T-helper 2 cell (primary cell): ENCODE data around the gene FOS.

Experiments
- DNase-seq, 5 experiments: peaks; one replicate each; pipeline versions ENCODE4 v3.0.0 to v3.0.0-alpha.2; 2012 to 2022

The FOS gene

GRCh38 chr14:75277815-75278421, 710 bp upstream of the FOS start:
- DNase-seq: no peak

GRCh38 chr14:75279153-75279762, 630 bp downstream of the FOS start:
- peak in 4 of 5 experiments; percentile 23 to 71 (median 52) for DNase-seq

GRCh38 chr14:75279763-75280290, 1.2 kb downstream of the FOS start:
- DNase-seq: peak in 2 of 5 experiments; percentile 24 to 30

DNA sequence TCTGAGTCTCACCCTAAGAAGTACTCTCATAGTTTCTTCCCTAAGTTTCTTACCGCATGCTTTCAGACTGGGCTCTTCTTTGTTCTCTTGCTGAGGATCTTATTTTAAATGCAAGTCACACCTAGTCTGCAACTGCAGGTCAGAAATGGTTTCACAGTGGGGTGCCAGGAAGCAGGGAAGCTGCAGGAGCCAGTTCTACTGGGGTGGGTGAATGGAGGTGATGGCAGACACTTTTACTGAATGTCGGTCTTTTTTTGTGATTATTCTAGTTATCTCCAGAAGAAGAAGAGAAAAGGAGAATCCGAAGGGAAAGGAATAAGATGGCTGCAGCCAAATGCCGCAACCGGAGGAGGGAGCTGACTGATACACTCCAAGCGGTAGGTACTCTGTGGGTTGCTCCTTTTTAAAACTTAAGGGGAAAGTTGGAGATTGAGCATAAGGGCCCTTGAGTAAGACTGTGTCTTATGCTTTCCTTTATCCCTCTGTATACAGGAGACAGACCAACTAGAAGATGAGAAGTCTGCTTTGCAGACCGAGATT, 1.7 kb downstream of the FOS start:
- no peak for DNase-seq

DNA sequence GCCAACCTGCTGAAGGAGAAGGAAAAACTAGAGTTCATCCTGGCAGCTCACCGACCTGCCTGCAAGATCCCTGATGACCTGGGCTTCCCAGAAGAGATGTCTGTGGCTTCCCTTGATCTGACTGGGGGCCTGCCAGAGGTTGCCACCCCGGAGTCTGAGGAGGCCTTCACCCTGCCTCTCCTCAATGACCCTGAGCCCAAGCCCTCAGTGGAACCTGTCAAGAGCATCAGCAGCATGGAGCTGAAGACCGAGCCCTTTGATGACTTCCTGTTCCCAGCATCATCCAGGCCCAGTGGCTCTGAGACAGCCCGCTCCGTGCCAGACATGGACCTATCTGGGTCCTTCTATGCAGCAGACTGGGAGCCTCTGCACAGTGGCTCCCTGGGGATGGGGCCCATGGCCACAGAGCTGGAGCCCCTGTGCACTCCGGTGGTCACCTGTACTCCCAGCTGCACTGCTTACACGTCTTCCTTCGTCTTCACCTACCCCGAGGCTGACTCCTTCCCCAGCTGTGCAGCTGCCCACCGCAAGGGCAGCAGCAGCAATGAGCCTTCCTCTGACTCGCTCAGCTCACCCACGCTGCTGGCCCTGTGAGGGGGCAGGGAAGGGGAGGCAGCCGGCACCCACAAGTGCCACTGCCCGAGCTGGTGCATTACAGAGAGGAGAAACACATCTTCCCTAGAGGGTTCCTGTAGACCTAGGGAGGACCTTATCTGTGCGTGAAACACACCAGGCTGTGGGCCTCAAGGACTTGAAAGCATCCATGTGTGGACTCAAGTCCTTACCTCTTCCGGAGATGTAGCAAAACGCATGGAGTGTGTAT, 2.4 kb downstream of the FOS start:
- DNase-seq: peak in 2 of 5 experiments; percentile 40 to 55

- no peak for DNase-seq
Observed at GRCh38 chr14:75281654-75282019, 3.0 kb downstream of the FOS start.

DNA sequence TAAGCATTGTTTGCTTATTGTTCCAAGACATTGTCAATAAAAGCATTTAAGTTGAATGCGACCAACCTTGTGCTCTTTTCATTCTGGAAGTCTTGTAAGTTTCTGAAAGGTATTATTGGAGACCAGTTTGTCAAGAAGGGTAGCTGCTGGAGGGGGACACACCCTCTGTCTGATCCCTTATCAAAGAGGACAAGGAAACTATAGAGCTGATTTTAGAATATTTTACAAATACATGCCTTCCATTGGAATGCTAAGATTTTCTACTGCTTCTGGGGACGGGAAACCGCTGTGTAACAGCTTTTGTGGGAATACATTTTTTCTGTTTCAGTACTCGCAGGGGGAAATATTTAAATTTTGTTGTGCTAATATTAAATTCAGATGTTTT, 3.5 kb downstream of the FOS start:
- peak in 1 of 5 experiments; percentile 45 for DNase-seq

DNA sequence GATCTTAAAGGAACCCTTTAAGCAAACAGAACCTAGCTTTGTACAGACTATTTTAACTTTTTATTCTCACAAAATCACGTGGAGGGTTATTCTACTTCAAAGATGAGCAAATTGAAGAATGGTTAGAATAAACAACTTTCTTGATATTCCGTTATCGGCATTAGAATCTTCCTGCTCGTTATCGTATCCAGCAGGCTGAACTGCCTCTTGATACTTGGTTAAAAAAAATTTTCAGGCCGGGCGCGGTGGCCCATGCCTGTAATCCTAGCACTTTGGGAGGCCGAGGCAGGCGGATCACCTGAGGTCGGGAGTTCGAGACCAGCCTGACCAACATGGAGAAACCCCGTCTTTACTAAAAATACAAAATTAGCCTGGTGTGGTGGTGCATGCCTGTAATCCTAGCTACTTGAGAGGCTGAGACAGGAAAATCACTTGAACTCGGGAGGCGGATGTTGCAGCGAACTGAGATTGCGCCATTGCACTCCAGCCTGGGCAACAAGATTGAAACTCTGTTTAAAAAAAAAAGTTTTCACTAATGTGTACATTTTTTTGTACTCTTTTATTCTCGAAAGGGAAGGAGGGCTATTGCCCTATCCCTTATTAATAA, 4.0 kb downstream of the FOS start:
- DNase-seq: peak in 3 of 5 experiments; percentile 45 to 75 (median 69)

DNA sequence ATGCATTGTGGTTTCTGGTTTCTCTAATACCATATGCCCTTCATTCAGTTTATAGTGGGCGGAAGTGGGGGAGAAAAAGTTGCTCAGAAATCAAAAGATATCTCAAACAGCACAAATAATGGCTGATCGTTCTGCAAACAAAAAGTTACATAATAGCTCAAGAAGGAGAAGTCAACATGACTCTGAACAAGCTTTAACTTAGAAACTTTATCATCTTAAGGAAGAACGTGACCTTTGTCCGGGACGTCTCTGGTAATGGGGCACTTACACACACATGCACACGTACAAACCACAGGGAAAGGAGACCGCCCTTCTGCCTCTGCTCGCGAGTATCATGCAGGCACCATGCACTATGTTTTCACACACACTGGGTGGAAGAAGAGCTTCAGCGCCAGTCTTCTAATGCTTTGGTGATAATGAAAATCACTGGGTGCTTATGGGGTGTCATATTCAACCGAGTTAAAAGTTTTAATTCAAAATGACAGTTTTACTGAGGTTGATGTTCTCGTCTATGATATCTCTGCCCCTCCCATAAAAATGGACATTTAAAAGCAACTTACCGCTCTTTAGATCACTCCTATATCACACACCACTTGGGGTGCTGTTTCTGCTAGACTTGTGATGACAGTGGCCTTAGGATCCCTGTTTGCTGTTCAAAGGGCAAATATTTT, 4.7 kb downstream of the FOS start:
- DNase-seq: peak in 2 of 5 experiments; percentile 46 to 72

GRCh38 chr14:75283833-75284563, 5.4 kb downstream of the FOS start:
- DNase-seq: no peak

DNA sequence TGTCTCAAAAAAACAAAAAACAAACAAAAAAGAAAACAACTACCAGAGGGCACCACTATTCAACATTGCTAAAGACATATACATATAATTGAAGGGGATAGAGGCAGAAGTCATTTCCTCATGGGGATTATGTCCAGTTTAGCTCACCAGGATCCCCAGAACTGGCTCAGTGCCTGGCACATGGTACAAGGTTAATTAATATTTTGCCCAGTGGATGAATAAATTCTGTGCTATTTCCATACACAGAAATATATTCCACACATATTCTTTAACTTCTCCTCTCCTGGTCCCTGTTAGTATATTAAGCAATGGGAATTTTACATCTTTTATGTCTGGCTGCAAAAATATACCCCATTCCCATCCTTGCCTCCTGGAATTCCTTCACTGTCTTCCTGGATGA, 6.7 kb downstream of the FOS start:
- no peak for DNase-seq

DNA sequence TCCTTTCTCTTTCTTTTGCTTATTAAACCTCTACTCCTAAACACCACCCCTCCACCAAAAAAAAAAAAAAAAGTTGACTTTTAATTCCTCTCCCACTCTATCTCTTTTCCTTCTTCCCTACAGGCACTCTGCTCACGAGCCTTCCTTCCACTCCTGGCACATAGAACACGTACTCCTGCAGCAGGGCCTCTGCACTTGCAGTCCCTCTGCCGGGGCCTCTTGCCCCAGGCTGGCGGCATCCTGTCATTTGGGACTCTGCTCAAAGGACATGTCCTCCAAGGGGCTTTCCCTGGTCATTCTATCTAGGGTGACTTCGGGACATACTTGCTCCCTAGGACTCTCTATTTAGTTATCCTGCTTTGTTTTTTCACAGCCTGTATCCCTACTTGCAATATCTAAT, 7.7 kb downstream of the FOS start:
- DNase-seq: no peak

GRCh38 chr14:75289840-75290388, 11.3 kb downstream of the FOS start:
- no peak for DNase-seq

DNA sequence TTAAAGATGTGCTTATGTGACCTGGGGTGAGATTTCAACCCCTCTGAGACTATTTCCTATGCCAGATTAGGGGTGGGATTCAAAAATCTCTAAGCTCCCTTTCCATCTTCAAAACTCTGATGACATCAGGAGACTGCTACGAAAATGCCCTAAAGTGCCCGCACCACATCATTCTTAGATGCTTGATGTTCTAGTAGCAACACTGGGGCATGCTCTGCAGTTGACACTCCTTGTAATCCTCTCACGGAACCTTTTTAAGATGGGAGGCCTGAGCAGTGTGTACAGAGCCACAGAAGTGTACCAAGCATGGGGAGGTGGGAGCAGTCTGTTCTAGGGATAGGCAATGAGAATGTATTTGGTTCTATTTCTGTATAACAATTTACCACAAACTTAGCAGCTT, 12.2 kb downstream of the FOS start:
- DNase-seq: no peak

DNA sequence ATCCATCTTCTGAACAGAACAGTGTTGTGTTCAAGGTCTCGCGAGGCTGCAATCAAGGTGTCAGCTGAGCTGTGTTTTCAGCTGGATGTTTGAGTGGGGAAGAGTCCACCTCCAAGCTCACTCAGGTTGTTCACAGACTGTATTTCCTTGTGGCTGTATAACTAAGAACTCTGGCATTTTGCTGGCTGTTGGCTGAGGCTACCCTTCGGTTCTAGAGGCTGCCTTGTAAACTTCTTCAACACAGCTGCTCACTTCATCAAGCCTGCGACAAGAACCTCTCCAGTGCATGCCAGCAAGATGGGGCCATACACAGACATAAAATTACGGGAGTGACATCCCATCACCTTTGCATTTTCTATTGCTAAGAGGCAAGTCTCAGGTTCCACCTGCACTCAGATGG, 12.7 kb downstream of the FOS start:
- DNase-seq: no peak

DNA sequence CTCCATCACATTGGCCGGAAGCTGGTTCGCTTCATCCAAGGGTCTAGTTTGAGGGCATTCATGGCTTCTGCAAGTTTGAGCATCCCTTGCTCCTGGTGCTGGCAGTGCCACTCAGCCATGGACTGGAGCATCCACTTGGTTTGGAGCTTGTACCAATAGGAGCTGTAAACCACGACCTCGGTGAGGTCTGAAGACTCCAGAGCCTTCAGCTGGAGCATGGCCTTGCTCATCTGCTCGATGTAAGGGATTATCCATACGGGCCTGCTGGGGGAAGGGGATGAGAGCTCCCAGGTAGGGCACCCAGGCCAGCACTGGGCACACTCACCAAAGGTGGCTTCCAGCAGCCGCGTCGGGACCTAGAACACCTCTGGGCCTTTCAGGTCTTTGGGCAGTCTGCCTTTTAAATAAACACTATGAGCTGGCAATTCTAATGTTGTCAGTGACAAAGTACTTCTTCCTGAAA, 13.5 kb downstream of the FOS start:
- no peak for DNase-seq

DNA sequence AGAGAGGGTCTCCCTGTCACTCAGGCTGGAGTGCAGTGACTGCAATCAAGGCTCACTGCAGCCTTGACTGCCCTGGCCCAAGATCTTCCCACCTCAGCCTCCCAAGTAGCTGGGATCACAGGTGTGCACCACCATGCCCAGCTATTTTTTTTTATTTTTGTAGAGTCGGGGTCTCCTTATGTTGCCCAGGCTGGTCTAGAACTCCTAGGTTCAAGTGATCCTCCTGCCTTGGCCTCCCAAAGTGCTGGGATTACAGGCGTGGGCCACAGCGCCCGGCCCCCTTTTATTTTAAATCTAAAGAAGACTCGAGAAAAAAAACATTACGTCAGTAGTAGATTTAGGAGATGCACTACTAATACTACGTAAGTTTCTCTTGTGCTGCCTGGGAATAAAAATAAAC, 14.3 kb downstream of the FOS start:
- DNase-seq: no peak

- DNase-seq: peak; percentile 89 to 93 (median 90)
Observed at GRCh38 chr14:75293920-75294648, 15.5 kb downstream of the FOS start.

DNA sequence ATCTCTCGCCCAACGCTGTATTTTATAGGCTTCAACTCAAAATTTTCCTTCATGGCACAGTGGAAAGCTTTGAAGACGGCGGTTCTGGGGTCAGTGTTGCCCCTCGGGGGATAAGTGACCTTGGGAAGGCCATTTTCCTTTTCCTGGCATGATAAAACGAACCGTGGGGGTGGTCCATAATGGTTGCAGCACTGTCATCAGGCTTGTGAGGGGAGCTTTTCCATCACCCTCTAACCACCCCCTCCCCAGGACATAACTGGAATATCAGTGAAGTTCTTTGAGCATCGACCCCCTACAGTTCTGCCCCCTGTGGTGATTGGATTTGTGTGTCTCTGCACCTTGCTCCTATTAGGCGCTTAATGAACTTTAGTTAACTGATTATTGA, 16.0 kb downstream of the FOS start:
- DNase-seq: no peak

- DNase-seq: no peak
Observed at GRCh38 chr14:75295061-75295461, 16.4 kb downstream of the FOS start.
